Bronchial epithelial cell (primary cell): ENCODE results near the gene PPT2. TPM values are rescaled to one million over a fixed set of nuclear protein-coding genes. Genes with fewer than 3 reads are reported as not detected.
"Not testable (repeated sequence)": the region's sequence is repeated elsewhere in the genome, so short reads cannot be mapped to it uniquely, and the experiment has no call there.

Experiments used
- DNase-seq: peaks from one replicate; pipeline ENCODE4 v3.0.0-alpha.2; 2010; ENCODE audit warnings: low read depth
- FAIRE-seq: peaks from 2 replicates; lab custom pipeline; 2011; peaks lifted over from hg19 to GRCh38; lab: Jason Lieb, UNC
- H3K27me3 ChIP-seq: 2 replicates; pipeline ENCODE4 v1.5.1; 2011; ENCODE audit warnings: low read length; ENCODE audit not compliant: control insufficient read depth, insufficient read depth
- H3K36me3 ChIP-seq: 2 replicates; pipeline ENCODE4 v1.5.1; 2011; ENCODE audit warnings: low read length; ENCODE audit not compliant: control insufficient read depth, insufficient read depth
- H3K4me3 ChIP-seq: 2 replicates; pipeline ENCODE4 v1.5.1; 2011; ENCODE audit warnings: mild to moderate bottlenecking, low read depth, low read length, control low read depth
- CTCF ChIP-seq: IDR thresholded peaks from 2 replicates; pipeline ENCODE4 v1.5.1; 2011; ENCODE audit warnings: mild to moderate bottlenecking, moderate library complexity, low read length, control low read depth, inconsistent platforms; ENCODE audit not compliant: insufficient read depth, severe bottlenecking
- total RNA-seq: library from RNA; depleted of rRNA; stranded (reverse); fragments of >200 nt; gene quantifications from 2 replicates; pipeline ENCODE4 v1.2.1, GENCODE V29; 2014

Gene PPT2
- total RNA-seq, 1 donor from 2014 or later: 5.8 TPM

GRCh38 chr6:32187009-32187709 is 33.2 kb downstream of the PPT2 start:
- H3K4me3 ChIP-seq: no peak overlapping the region
- peaks cover 13% of the 10 kb centered on the region for H3K36me3 ChIP-seq
- no peak for DNase-seq
- TF ChIP-seq CTCF: no peak
- H3K27me3 ChIP-seq: no peaks in the 10 kb centered on the region
- no peak for FAIRE-seq

- FAIRE-seq: peak; percentile 75
- DNase-seq: not testable (repeated sequence)
Observed at GRCh38 chr6:32187725-32188380, 33.9 kb downstream of the PPT2 start.

DNA sequence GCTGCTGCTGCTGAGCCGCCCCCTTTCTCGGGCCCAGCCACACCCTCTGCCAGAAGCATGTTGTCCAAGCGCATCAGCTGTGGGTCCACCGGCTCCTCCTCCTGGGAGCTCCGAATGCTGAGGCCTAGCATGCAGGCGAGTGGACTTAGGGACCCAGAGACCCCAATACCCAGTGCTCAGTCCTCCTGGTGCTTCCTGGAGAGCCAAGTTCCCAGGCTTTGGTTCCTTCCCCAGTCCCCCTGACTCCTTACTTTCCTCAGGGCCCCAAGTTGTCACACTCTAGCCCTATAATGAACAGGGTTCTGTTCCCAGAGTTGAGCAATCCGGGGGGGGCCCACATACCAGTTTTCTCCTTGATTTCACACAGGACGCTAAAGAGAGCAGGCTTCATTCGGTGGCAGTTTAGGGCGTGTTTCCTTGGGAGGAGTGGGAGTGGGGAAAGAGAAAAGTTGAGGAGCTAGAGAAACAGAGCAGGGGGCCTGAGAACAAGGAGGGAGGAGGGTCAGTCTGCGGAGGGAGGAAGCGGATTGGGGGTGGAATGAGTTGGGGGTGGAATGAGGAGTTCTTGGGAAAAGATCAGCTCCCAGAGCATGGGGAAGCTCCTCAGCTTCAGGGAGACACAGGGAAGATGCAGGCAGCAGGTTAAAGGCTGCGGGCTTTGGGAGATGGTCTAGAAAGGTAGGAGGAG is 34.6 kb downstream of the PPT2 start:
- TF ChIP-seq CTCF: no peak
- Histone ChIP-seq H3K4me3 (peak overlapping the region; percentile 58), H3K27me3 (no peaks in the 10 kb centered on the region), H3K36me3 (peaks cover 7% of the 10 kb centered on the region)
- no peak for FAIRE-seq
- no peak for DNase-seq

More at GRCh38 chr6:32187725-32188380, 33.9 kb downstream of the PPT2 start:
- not testable (repeated sequence) for H3K4me3 ChIP-seq, H3K27me3 ChIP-seq
- H3K36me3 ChIP-seq: peaks cover 11% of the 10 kb centered on the region

DNA sequence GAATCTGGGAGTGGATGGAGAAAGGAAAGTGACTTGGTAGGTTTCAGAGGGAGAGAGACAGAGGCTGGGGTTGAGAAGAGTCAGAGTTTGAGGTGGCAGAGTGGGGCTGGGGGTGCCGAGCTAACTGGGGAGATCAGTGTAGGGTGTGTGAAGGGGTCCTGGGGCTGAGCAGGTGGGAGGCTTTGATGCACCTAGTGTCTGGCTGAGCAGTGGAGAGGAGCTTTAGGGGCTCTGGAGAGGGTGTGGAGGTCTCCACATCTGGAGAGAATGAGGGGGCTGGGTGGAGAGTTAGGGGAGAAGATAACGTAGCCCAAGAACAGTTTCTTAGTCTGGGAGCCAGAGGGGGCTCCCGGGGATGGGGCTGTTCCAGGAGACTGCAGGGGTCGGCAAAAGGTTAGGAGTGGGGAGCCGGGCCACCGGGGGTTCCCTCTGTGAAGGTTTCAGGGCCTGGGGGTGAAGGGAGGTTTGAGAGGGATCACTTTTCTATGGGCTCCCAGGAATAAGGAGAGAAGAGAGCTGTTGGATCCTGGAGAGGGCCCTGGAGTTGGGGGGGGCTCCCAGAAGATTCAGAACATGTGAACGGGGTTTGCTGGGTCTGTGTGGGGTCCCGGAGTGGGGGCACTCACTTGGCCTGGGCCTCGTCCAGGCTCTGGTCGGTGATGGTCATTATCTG is 35.3 kb downstream of the PPT2 start:
- no peak for TF ChIP-seq CTCF
- Histone ChIP-seq H3K27me3 (no peaks in the 10 kb centered on the region), H3K4me3 (peak overlapping the region; percentile 58), H3K36me3 (peaks cover 5% of the 10 kb centered on the region)
- DNase-seq: no peak
- no peak for FAIRE-seq

DNA sequence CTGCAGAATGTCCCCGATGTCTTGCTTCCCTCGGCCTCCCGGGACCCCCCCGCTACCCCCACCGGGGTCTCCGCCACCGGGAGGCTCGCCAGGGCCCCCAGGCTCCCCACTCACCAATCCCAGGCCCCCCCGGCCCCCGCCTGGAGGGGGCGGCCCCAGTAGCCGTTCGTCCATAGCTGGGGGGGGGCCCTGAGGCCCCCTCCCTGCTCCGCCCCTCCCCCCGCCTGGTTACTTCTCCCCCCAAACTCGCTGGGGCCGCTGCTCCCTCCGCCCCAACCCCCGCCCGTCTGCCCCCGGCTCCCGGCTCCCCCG is 35.8 kb downstream of the PPT2 start:
- H3K36me3 ChIP-seq: peaks cover 5% of the 10 kb centered on the region
- FAIRE-seq (no peak), DNase-seq (no peak)
- peak overlapping the region; percentile 58 for H3K4me3 ChIP-seq
- TF ChIP-seq CTCF: no peak
- no peaks in the 10 kb centered on the region for H3K27me3 ChIP-seq
